Mesenchymal stem cell (in vitro differentiated cells and primary cell): ENCODE results near the gene SH3RF2.

ENCODE experiments used
- DNase-seq: peaks from one replicate; pipeline ENCODE4 v3.0.0-alpha.2; 2013
- H2AFZ ChIP-seq: one replicate; pipeline ENCODE4 v1.6.1; 2013; ENCODE audit warnings: low read depth, mild to moderate bottlenecking, control low read depth, inconsistent platforms, low read length, moderate library complexity
- H2AK5ac ChIP-seq: 2 replicates; pipeline ENCODE4 v1.6.1; 2013; ENCODE audit warnings: low read length, moderate library complexity, mild to moderate bottlenecking, inconsistent platforms; ENCODE audit not compliant: severe bottlenecking
- H2BK120ac ChIP-seq: one replicate; pipeline ENCODE4 v1.6.1; 2013; ENCODE audit warnings: low read depth, mild to moderate bottlenecking, inconsistent platforms, low read length, moderate library complexity
- H2BK12ac ChIP-seq, 2 experiments: one replicate each; pipeline ENCODE4 v1.6.1; 2013; ENCODE audit warnings: inconsistent platforms in 2 of 2, low read length in 2 of 2, mild to moderate bottlenecking in 2 of 2, moderate library complexity in 2 of 2, control low read depth in 1 of 2
- H2BK15ac ChIP-seq: one replicate; pipeline ENCODE4 v1.6.1; 2013; ENCODE audit warnings: mild to moderate bottlenecking, low read depth, inconsistent platforms; ENCODE audit not compliant: poor library complexity, severe bottlenecking
- H2BK5ac ChIP-seq: 2 replicates; pipeline ENCODE4 v1.6.1; 2013; ENCODE audit warnings: low read depth, mild to moderate bottlenecking, low read length, control low read depth, inconsistent platforms; ENCODE audit not compliant: poor library complexity, severe bottlenecking
- H3K14ac ChIP-seq, 2 experiments: one replicate each; pipeline ENCODE4 v1.6.1; 2013; ENCODE audit warnings: inconsistent platforms in 2 of 2, low read length in 2 of 2, control low read depth in 1 of 2, mild to moderate bottlenecking in 1 of 2, moderate library complexity in 1 of 2
- H3K18ac ChIP-seq, 2 experiments: one replicate each; pipeline ENCODE4 v1.6.1; 2013; ENCODE audit warnings: inconsistent platforms in 2 of 2, low read length in 2 of 2, control low read depth in 1 of 2, low read depth in 1 of 2, mild to moderate bottlenecking in 1 of 2
- H3K23ac ChIP-seq, 2 experiments: one replicate each; pipeline ENCODE4 v1.6.1; 2013; ENCODE audit warnings: inconsistent platforms in 2 of 2, low read length in 2 of 2, mild to moderate bottlenecking in 2 of 2, moderate library complexity in 2 of 2, control low read depth in 1 of 2
- H3K27ac ChIP-seq: 2 replicates; pipeline ENCODE4 v1.5.1; 2013; ENCODE audit warnings: mild to moderate bottlenecking, moderate library complexity, low read length, control low read depth, inconsistent platforms; ENCODE audit not compliant: poor library complexity, severe bottlenecking
- H3K27me3 ChIP-seq, 2 experiments: 2 replicates each; pipeline versions ENCODE4 v1.6.1 to v1.7.0; 2013; ENCODE audit warnings: low read length in 2 of 2, mild to moderate bottlenecking in 2 of 2, moderate library complexity in 2 of 2, control low read depth in 1 of 2, inconsistent platforms in 1 of 2; ENCODE audit not compliant: control insufficient read depth in 1 of 2, insufficient read depth in 1 of 2
- H3K36me3 ChIP-seq, 2 experiments: 2 replicates each; pipeline versions ENCODE4 v1.6.1 to v1.7.0; 2013; ENCODE audit warnings: low read length in 2 of 2, control low read depth in 1 of 2, inconsistent platforms in 1 of 2, low read depth in 1 of 2, mild to moderate bottlenecking in 1 of 2; ENCODE audit not compliant: insufficient read depth in 2 of 2, control insufficient read depth in 1 of 2
- H3K4ac ChIP-seq, 2 experiments: one replicate each; pipeline ENCODE4 v1.6.1; 2013; ENCODE audit warnings: inconsistent platforms in 2 of 2, low read length in 2 of 2, mild to moderate bottlenecking in 2 of 2, moderate library complexity in 2 of 2, control low read depth in 1 of 2, low read depth in 1 of 2
- H3K4me1 ChIP-seq: 2 replicates; pipeline ENCODE4 v1.6.1; 2013; ENCODE audit warnings: low read depth, low read length, control low read depth; ENCODE audit not compliant: control insufficient read depth, insufficient read depth
- H3K4me2 ChIP-seq: 2 replicates; pipeline ENCODE4 v1.6.1; 2013; ENCODE audit warnings: low read length, mild to moderate bottlenecking, inconsistent platforms; ENCODE audit not compliant: poor library complexity, severe bottlenecking
- H3K4me3 ChIP-seq, 2 experiments: 2 replicates each; pipeline versions ENCODE4 v1.5.1 to v1.7.0; 2013; ENCODE audit warnings: low read length in 2 of 2, mild to moderate bottlenecking in 2 of 2, control low read depth in 1 of 2, low read depth in 1 of 2; ENCODE audit not compliant: insufficient read depth in 1 of 2
- H3K79me1 ChIP-seq: replicated peaks from 2 replicates; pipeline ENCODE4 v1.6.1; 2013; ENCODE audit warnings: mild to moderate bottlenecking, control low read depth, low read length, inconsistent platforms; ENCODE audit not compliant: poor library complexity, severe bottlenecking
- H3K9ac ChIP-seq: 2 replicates; pipeline ENCODE4 v1.7.0; 2013; ENCODE audit warnings: mild to moderate bottlenecking, low read length, moderate library complexity
- H3K9me3 ChIP-seq: 2 replicates; pipeline ENCODE4 v1.7.0; 2013; ENCODE audit warnings: mild to moderate bottlenecking, low read length; ENCODE audit not compliant: control insufficient read depth
- H4K8ac ChIP-seq: one replicate; pipeline ENCODE4 v1.6.1; 2013; ENCODE audit warnings: inconsistent platforms, mild to moderate bottlenecking, low read length, moderate library complexity
- H4K91ac ChIP-seq: one replicate; pipeline ENCODE4 v1.6.1; 2013; ENCODE audit warnings: mild to moderate bottlenecking, low read length, inconsistent platforms
- WGBS: methylation state at CpG from one replicate; pipeline ENCODE4 v1.1.7; 2013; ENCODE audit warnings: mixed read lengths; 5-methylcytosine and 5-hydroxymethylcytosine counted together

SH3RF2 gene

DNA sequence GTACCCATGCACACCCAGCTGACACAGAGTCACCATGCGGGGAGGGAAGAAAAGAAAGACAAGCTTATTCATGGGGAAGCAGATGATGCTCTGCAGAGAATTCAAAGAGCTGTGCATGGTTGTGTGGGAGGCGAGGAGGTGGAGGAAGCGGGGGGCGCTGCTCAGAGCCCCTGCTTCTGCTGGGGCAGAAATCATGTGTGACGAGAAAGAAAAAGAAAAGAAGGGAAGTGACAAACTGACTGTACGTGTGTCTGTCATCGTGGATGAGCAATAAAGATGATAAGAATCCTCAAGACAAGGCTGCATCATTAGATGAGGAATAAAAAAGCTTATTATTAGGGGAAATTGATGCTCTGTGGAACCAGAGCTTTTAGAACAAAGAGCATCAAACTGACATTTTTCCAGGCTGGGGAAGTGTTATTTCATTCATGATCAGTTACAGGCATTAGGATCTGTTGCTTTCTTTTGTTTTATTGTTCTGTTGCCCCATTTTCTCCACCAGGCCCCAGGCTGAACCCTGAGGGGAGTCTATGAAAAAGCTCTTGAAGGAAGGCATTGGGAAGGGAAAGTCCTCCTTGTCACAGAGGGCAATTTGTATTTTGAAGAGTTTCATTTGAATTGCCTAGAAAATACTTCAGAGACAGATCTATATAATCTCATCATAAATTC is 20.3 kb upstream of the SH3RF2 start:
- Histone ChIP-seq H2AK5ac (no peak overlapping the region), H3K9me3 (no peaks in the 10 kb centered on the region), H3K14ac (no peak overlapping the region), H3K9ac (no peak overlapping the region), H2BK120ac (no peak overlapping the region), H3K4me1 (no peaks in the 10 kb centered on the region), H3K18ac (no peak overlapping the region), H3K4ac (no peak overlapping the region), H3K79me1 (no peaks in the 10 kb centered on the region), H2BK15ac (no peak overlapping the region), H3K4me3 (no peak overlapping the region), H2AFZ (no peak overlapping the region), H3K23ac (no peak overlapping the region), H4K8ac (no peak overlapping the region), H3K4me2 (no peak overlapping the region), H2BK12ac (no peak overlapping the region), H3K27ac (no peak overlapping the region), H3K27me3 (peaks cover 0 to 4% of the 10 kb centered on the region in 2 experiments), H4K91ac (no peak overlapping the region), H2BK5ac (no peak overlapping the region), H3K36me3 (no peaks in the 10 kb centered on the region)
- DNase-seq: no peak
- 87% methylated on average over 7 of the region's 7 CpGs for WGBS

DNA sequence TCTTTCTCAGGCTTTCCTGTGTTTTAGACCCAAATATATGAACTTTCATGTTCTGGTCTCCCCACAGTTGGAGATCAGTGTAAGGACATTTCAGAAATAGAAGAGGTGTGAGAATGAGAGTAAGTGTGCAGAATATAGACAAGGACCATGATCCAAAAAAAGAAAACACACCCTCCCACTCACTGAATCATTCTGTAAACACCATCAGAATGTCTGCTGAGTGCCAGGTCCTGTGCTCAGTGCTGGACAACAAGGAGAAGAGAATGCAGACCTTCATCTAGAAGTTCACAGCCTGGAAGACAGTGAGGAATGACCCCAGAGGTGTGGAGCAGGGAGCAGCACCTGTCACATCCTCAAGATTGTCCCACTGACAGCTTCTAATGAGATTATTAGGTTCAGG is 19.1 kb upstream of the SH3RF2 start:
- Histone ChIP-seq H3K27me3 (peaks cover 0 to 4% of the 10 kb centered on the region in 2 experiments), H3K4me3 (no peak overlapping the region), H3K4me2 (no peak overlapping the region), H4K91ac (no peak overlapping the region), H3K4ac (no peak overlapping the region), H3K14ac (no peak overlapping the region), H3K18ac (no peak overlapping the region), H3K79me1 (no peaks in the 10 kb centered on the region), H2BK15ac (no peak overlapping the region), H2BK12ac (no peak overlapping the region), H2AK5ac (no peak overlapping the region), H3K23ac (no peak overlapping the region), H3K36me3 (no peaks in the 10 kb centered on the region), H3K9me3 (no peaks in the 10 kb centered on the region), H3K27ac (no peak overlapping the region), H2BK120ac (no peak overlapping the region), H2AFZ (no peak overlapping the region), H4K8ac (no peak overlapping the region), H3K9ac (no peak overlapping the region), H2BK5ac (no peak overlapping the region), H3K4me1 (no peaks in the 10 kb centered on the region)
- DNase-seq: no peak

DNA sequence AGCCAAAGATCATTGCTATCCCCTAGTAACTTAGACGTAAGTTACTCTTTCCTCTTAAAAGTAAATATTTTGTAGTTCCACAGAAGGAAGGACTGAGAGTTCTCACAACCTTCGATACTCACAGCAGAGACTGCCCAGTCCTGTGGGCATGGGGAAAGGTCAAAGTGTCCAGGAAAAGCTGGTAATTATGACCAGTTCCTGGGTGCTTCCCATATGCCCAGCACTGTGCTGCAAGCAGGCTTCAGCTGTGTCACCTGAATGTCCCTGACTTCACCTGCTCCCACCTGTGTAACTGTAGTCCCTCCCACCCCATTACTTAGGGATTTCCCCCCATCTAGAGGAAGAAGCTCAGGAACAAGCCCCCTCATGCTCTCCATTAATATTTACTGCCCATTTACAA is 18.0 kb upstream of the SH3RF2 start:
- Histone ChIP-seq H3K27ac (no peak overlapping the region), H3K4me1 (no peaks in the 10 kb centered on the region), H2BK12ac (no peak overlapping the region), H4K8ac (no peak overlapping the region), H2AK5ac (no peak overlapping the region), H3K9ac (no peak overlapping the region), H3K27me3 (peaks cover 0 to 4% of the 10 kb centered on the region in 2 experiments), H3K23ac (no peak overlapping the region), H2BK15ac (no peak overlapping the region), H4K91ac (no peak overlapping the region), H3K18ac (no peak overlapping the region), H3K4ac (no peak overlapping the region), H3K9me3 (no peaks in the 10 kb centered on the region), H3K36me3 (no peaks in the 10 kb centered on the region), H3K79me1 (no peaks in the 10 kb centered on the region), H3K4me3 (no peak overlapping the region), H3K14ac (no peak overlapping the region), H2AFZ (no peak overlapping the region), H2BK5ac (no peak overlapping the region), H3K4me2 (no peak overlapping the region), H2BK120ac (no peak overlapping the region)
- 78% methylated on average over 1 of the region's 2 CpGs for WGBS
- DNase-seq: no peak

DNA sequence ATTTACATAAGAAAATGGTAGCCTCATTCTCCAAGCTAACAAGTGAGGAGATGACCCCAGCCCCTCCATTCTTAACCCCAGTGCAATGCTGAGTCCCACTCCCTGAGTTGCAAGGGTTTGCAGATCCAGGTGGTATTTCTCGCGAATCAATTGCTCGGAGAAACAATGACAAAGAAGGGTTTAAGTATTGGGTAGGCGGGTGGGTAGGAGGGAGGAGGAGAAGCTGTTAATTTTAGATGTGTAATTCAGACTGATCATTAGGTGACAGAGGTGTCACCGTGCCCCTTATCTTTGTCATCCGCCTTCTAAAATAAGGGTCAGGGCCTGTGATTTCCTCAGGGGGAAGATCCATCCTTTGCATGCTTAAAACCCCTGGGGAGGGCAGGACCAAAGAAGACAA is 17.0 kb upstream of the SH3RF2 start:
- Histone ChIP-seq H3K14ac (no peak overlapping the region), H2BK120ac (no peak overlapping the region), H3K23ac (no peak overlapping the region), H3K36me3 (no peaks in the 10 kb centered on the region), H3K4me1 (no peaks in the 10 kb centered on the region), H2BK12ac (no peak overlapping the region), H3K4me2 (no peak overlapping the region), H2AFZ (no peak overlapping the region), H2BK5ac (no peak overlapping the region), H2BK15ac (no peak overlapping the region), H3K9me3 (no peaks in the 10 kb centered on the region), H4K91ac (no peak overlapping the region), H4K8ac (no peak overlapping the region), H3K27me3 (peaks cover 0 to 4% of the 10 kb centered on the region in 2 experiments), H3K18ac (no peak overlapping the region), H2AK5ac (no peak overlapping the region), H3K27ac (no peak overlapping the region), H3K4me3 (no peak overlapping the region), H3K79me1 (no peaks in the 10 kb centered on the region), H3K9ac (no peak overlapping the region), H3K4ac (no peak overlapping the region)
- no peak for DNase-seq
- 94% methylated on average over 6 of the region's 6 CpGs for WGBS
